T-helper 1 cell treated with Interleukin-12 subunit alpha and Interleukin-12 subunit beta and Interleukin-4 antibody, amounts not matched to agents 30 ng/mL and 1 ng/mL, for 36 hours (primary cell): Measurements from ENCODE around the gene TMEM150C. TPM values are rescaled to one million over a fixed set of nuclear protein-coding genes. Genes with fewer than 3 reads are reported as not detected.

Source experiments
- intact Hi-C: fragments of 100-400 bp; cut with micrococcal nuclease; formaldehyde crosslinking; loops from one replicate; pipeline ENCODE4 v1.15.1; 2024
- total RNA-seq: library from RNA; stranded (reverse); gene quantifications from 2 replicates; pipeline ENCODE4 v1.2.3, GENCODE V29; 2022

The TMEM150C gene
- total RNA-seq, 1 donor from 2014 or later, result not detected

DNA sequence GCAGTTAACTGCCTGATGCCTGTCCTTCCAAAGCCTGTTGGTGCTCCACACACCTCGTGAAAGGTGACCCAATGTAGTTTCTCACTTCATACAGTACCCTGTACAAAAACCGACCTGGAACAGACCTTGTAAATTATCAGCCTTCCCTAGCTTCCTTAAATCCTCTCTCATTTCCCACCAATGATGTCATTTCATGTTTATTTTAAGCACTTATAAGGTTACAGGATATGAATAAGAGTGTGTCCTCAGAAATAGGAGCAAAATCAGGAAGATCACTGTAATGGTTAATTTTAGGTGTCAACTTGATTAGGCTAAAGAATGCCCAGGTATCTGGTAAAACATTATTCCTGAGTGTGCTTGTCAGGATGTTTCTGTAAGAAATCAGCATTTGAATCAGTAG lies 44.7 kb downstream of the TMEM150C start:
- intact Hi-C loops, result no loop called here

DNA sequence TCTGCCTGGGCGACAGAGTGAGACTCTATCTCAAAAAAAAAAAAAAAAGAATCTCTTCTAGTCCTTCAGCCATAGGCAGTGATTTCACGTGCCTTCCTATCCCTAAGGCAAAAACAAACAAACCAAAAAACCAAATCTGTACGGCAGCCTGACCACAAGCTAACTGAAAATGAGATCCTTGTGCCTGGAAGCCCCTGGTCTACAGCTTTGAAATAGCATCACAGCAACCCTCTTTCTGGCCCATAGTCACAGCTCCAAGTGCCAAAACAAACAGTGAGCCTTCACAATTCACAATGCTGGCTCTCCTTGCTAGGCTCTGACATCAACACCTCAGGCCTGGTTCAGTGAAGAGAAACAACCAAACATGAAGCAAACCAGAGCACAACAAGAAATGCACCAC lies 46.1 kb downstream of the TMEM150C start:
- intact Hi-C loops, result no loop called here

DNA sequence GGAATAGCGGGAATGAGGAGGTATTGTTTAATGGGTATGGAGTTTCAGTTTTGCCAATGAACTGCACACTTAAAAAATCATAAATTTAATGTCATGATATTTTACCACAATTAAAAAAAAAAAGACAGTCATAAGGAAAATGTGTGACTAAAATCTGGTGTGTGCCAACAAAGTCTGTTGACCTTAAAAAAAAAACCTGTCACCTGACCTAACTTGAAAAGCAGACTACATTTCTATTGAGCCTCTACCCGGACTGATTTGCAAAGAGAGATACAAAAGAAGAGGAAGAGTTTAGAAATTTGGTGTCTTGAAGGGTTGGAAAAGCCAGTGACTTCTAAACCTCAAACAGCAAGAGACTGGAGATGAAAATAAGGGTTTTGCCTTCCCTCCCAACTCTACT lies 48.4 kb downstream of the TMEM150C start:
- intact Hi-C loops, result no loop called here

- intact Hi-C loops, result no loop called here
Measured at GRCh38 chr4:82510216-82510615, 51.6 kb downstream of the TMEM150C start.

DNA sequence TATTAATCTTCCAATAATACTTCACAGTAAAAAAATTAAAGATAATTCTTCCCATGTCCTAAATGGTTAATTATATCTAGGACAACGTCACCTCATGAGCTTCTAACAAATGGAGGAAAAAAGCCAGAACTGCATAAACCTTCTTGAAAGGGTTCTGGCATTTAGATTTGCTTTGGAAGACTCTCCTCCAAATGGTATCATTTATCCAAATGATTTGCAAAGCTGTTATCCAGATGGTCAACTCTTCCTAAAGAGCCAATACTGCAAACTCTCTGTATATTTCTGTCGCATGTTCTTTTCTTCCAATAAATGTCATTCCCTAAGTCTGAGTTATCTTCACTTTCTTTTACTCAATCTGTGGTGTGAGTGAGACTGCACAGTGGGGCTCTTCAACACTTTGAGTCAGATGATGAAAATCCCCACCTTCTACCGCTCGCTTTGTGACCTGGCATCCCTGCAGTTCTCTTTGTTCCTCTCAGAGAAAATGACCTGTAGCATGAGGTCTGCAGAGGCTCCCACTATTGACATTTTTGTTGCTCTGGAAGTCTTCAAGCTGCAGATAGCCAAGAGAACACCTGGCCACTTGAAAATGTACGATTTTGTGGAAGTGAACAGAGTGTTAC lies 52.9 kb downstream of the TMEM150C start:
- intact Hi-C loops, result no loop called here

- intact Hi-C loops, result no loop called here
Measured at GRCh38 chr4:82508011-82508410, 53.8 kb downstream of the TMEM150C start.

- intact Hi-C loops, result no loop called here
Measured at GRCh38 chr4:82501154-82501442, 60.7 kb downstream of the TMEM150C start.

GRCh38 chr4:82500435-82501153 lies 61.2 kb downstream of the TMEM150C start:
- intact Hi-C loops, result no loop called here

DNA sequence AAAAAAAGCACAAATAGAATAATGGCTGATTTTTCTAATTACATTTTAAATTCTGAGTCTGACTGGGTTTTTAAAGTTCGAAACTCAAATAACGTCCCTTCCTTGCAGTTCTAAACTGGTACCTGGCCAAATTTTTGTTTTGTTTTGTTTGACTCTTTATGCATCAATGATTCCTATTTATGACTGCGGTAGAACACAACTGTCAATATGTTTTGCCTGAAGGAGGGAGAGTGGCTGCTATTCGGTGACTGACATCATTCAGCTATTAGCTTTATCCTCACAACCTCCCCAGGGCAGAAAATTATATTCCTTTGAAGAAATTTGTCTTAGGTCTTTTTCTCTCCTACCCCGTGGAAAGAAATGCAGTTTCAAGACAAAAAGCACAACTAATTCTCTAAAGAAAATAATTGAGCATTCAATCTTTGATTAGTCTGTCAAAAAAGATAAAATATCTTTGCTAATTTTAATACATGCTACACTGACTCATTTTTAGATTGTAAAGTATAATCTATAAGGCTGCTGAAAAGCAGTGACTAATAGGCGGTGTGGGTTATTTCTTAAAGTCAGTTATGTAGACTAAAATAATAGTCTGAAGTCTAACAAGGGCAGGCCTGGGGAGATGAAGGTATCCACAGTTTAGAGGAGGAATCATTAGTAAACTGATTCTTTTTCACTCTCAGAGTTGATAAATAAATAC lies 61.9 kb downstream of the TMEM150C start:
- intact Hi-C loops, result no loop called here

DNA sequence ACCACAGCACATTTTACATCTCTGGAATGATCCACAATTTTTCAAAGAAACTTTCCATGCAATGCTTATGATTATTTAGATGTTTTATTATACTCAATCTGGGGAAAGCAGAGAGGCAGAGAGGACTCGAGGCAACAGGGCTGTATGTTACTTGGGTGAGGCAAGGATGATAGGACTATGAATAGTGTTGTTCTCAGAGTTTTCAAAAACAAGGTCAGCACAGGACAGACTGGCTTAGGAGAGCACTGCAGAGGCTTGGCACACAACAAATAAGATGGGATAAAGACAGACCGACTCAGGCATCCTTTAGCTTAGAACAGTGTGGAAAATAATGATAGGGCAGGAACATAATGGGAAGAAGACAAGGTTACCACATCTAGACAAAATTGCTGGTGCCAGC lies 65.4 kb downstream of the TMEM150C start:
- intact Hi-C loops, result no loop called here

- intact Hi-C loops, result no loop called here
Measured at GRCh38 chr4:82495666-82496065, 66.1 kb downstream of the TMEM150C start.

DNA sequence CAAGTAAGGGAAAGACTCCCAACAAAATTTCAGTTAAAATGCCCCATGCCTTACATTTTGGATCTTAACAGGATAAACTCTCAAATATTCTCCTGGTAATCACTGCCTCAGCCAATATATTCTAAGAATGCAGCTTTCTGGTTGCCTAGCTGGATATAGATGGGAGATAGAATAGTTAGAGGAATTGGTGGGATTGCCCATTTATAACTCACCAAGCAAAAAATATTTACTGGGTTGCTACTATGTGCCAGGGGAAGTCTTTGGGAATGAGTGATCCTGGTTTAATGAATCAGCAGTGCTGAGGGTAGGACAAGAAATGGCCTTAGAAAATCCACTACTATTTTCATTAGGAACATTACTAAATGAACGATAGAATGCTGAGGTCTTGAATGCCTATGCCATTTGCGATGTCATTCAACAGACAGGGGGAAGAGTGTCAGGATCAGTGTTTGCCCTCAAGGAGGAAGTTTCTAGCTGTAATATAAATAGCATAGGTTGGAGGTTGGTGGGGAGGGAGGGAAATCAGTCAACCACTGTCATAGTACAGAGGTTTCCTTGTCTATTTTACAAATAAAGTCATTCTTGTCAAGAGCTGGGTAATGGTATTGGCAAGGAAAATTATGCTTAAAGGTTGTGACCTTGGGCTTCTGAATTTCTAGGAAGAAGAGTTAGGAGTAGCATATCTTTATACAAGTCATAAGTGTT lies 67.9 kb downstream of the TMEM150C start:
- intact Hi-C loops, result no loop called here

DNA sequence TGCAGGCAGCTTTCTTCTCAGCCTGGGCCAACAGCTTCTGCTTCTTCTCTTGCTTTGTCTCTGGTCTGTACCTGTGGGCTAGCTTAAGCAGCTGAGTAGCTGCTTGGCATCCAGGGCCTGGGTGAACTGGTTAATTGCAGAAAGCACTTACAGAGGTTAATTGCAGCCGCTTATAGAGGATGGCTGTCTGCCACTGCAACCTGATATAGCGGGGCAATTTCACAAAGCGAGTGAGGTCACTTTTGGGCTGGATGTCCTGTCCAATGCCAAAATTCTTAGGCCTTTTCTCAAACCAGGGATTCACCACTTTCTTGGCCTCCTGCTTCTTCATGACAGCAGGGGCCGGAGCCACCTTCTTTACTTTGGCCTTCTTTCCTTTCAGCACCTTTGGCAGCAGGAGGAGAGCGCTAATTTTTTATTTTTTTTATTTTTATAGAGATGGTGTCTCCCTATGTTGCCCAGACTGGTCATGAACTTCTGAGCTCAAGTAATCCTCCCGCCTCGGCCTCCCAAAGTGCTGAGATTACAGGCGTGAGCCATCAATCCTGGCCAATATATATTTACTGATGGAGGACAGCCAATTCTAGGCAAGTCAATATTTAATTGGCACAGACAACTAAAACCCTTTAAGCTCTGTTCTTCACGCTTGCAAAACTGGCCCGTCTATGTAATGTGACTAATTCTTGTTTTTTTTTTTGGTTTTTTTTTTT lies 70.4 kb downstream of the TMEM150C start:
- intact Hi-C loops, result no loop called here

DNA sequence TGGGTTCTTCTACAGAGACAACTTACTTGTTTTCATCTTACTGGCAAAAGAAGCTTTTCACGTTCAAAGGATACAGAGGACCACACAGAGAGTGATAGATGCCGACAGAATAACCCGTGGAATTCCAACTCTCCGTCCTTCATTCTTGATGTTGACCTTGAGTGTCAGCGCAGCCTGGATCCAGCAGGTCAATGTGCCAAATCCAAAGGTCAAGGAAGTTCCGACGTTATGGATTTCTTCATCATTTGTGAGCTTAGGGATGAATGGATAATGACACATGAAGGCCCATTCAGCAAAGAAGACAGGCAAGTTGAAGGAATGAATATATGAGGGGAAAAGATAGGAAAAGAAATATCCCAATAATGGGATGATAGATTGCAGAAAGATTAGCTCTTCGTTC lies 71.8 kb downstream of the TMEM150C start:
- intact Hi-C loops, result no loop called here

DNA sequence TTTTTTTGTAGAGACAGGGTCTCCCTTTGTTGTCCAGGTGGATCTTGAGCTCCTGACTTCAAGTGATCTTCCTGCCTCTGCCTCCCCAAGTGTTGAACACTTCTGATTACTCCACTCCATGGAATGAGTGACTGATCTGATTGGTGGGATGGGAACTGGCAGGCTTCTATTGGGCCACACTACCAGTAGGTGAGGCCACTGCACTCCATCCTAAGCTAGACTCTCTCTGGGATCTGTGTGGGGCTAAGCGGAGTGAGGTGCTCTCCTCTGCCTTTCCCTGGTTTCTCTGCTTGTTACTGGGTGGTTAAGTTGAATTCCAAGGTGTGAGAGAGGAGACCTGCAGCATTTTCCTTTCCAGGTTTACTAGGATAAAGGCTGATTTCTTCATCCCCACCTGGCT lies 72.7 kb downstream of the TMEM150C start:
- intact Hi-C loops, result no loop called here

DNA sequence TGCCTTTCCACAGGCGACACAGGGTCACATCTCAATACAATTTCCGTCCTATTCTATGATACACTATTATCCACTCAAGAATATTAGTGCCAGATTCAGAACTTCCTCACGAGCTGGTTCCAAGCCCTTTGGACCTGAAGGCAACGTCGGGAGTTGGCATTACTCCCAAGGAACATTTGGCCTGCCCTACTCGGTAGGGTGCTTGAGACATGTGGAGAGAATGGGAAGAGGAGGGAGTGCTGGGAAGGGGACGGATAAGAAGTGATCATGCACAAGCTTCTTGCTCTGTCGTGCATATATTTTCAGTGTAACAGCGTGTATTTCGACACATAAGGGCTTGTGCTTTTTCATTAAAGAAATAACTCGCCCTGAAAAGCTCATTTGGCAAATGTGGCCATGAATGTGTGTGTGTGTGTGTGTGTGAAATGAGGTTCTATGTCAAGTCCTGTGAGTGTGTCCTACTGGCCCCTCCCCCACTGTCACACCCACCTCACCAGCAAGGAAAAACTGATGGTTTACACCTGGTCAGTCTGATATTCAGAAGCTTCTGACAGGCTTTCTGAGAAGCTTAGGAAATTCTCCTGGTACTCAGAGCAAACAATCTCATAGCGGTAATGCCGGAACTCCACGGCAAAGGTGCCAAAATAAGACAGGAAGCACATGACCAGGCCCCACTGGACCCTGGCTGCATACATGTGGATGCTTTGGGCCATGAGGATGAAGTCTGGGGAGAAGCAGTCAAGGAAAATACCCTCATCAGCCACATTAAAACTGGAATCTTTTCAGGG lies 76.6 kb downstream of the TMEM150C start:
- intact Hi-C loops, result no loop called here

DNA sequence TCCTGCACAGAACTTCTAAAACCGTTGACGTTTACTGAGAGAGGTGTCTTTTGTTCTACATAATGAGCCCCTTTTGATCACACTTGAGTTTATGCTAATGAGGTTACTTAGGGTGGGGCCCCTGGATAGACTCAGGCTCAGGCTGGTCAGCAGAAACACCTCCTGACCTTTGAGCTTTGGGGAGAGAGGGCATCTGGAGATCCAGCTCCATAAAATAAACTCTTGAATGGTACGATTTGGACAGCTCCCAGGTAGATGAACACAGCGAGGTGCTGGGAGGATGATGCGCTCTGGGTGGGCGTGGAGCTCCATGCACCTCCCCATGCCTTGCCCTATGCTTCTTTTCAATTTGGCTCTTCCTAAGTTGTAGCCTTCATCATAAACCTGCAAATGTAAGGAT lies 79.4 kb downstream of the TMEM150C start:
- intact Hi-C loops, result no loop called here

DNA sequence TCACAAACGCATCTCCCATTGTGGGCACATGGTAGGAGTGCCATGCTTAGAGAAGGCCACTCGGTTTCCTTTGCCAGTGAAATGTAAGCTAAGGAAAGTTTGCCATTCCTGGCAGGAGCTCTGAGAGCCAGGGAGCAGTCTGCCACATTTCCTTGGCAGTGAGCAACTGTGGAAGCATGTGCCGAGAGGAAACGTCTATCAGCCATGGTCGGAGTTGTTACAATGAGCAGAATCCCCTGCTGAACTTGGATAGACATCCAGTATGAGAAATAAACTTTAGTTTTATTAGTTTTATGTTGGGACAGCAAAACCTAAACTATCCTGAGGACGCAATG lies 80.3 kb downstream of the TMEM150C start:
- intact Hi-C loops, result no loop called here

- intact Hi-C loops, result no loop called here
Measured at GRCh38 chr4:82480771-82481505, 80.8 kb downstream of the TMEM150C start.

DNA sequence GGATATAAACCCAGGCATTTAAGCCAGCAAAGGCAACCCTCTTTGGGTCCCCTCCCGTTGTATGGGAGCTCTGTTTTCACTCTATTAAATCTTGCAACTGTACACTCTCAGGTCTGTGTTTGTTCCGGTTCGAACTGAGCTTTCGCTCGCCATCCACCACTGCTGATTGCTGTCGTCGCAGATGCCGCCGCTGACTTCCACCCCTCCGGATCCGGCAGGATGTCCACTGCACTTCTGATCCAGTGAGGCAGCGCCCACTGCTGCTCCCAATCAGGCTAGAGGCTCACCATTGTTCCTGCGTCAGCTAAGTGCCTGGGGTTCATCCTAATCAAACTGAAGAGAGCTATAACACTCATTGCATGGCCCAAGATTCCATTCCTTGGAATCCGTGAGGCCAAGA lies 82.2 kb downstream of the TMEM150C start:
- intact Hi-C loops, result no loop called here
